Measurements from ENCODE around the gene PIK3C2B.
"Not testable (repeated sequence)": the region's sequence is repeated elsewhere in the genome, so short reads cannot be mapped to it uniquely, and the experiment has no call there.

The PIK3C2B gene

GRCh38 chr1:204494281-204495077 is at the start of gene PIK3C2B:
TSS of gene PIK3C2B (minus strand) at chr1:204494805. CDS start at chr1:204469802, 25,003 bp downstream.
- H3K36me3 Mint-ChIP-seq: peaks cover 9 to 21% of the 10 kb centered on the region in 2 donors
- H3K27me3 Mint-ChIP-seq: no peaks in the 10 kb centered on the region
- peak within 1 kb of the TSS; percentile 98 for H3K4me3 Mint-ChIP-seq
- peaks cover 65 to 84% of the 10 kb centered on the region in 2 donors for H3K4me1 Mint-ChIP-seq
- H3K9me3 Mint-ChIP-seq: no peaks in the 10 kb centered on the region
- DNase-seq (peak; percentile 78), ATAC-seq (replicated peaks) (peak; percentile 85 to 88)
- peak within 1 kb of the TSS; percentile 98 for H3K27ac Mint-ChIP-seq

GRCh38 chr1:204544321-204544720 is 49.7 kb upstream of the PIK3C2B start:
- H3K27ac Mint-ChIP-seq: peak overlapping the region; percentile 44
- peaks cover 54 to 59% of the 10 kb centered on the region in 2 donors for H3K36me3 Mint-ChIP-seq
- no peaks in the 10 kb centered on the region for H3K9me3 Mint-ChIP-seq
- peaks cover 16 to 30% of the 10 kb centered on the region in 2 donors for H3K4me1 Mint-ChIP-seq
- ATAC-seq (replicated peaks) (peak; percentile 64 to 78), DNase-seq (no peak)
- H3K4me3 Mint-ChIP-seq: no peak overlapping the region
- no peaks in the 10 kb centered on the region for H3K27me3 Mint-ChIP-seq

GRCh38 chr1:204541626-204542025 is 47.0 kb upstream of the PIK3C2B start:
- H3K36me3 Mint-ChIP-seq: peaks cover 51 to 59% of the 10 kb centered on the region in 2 donors
- H3K9me3 Mint-ChIP-seq: no peaks in the 10 kb centered on the region
- no peak for DNase-seq
- H3K27ac Mint-ChIP-seq: no peak overlapping the region
- H3K4me3 Mint-ChIP-seq: no peak overlapping the region
- no peaks in the 10 kb centered on the region for H3K27me3 Mint-ChIP-seq
- ATAC-seq (replicated peaks): no peak
- H3K4me1 Mint-ChIP-seq: peaks cover 22 to 43% of the 10 kb centered on the region in 2 donors

GRCh38 chr1:204532832-204533231 is 38.2 kb upstream of the PIK3C2B start:
- H3K9me3 Mint-ChIP-seq: no peaks in the 10 kb centered on the region
- DNase-seq (no peak), ATAC-seq (replicated peaks) (no peak)
- peaks cover 20 to 33% of the 10 kb centered on the region in 2 donors for H3K4me1 Mint-ChIP-seq
- H3K27me3 Mint-ChIP-seq: no peaks in the 10 kb centered on the region
- no peak overlapping the region for H3K4me3 Mint-ChIP-seq
- peak overlapping the region; percentile 57 for H3K27ac Mint-ChIP-seq
- peaks cover 22 to 47% of the 10 kb centered on the region in 2 donors for H3K36me3 Mint-ChIP-seq

GRCh38 chr1:204530932-204531331 is 36.3 kb upstream of the PIK3C2B start:
- Mint-ChIP-seq H3K4me1 (peaks cover 17 to 25% of the 10 kb centered on the region in 2 donors), H3K4me3 (peak overlapping the region; percentile 11), H3K36me3 (peaks cover 22 to 49% of the 10 kb centered on the region in 2 donors), H3K9me3 (no peaks in the 10 kb centered on the region), H3K27me3 (no peaks in the 10 kb centered on the region), H3K27ac (peak overlapping the region; percentile 3)
- DNase-seq (no peak), ATAC-seq (replicated peaks) (peak; percentile 95 to 97)

- peaks cover 0 to 2% of the 10 kb centered on the region in 2 donors for H3K9me3 Mint-ChIP-seq
- H3K4me1 Mint-ChIP-seq: peaks cover 22 to 32% of the 10 kb centered on the region in 2 donors
- H3K27ac Mint-ChIP-seq: no peak overlapping the region
- no peaks in the 10 kb centered on the region for H3K27me3 Mint-ChIP-seq
- DNase-seq (no peak), ATAC-seq (replicated peaks) (no peak)
- peaks cover 30 to 53% of the 10 kb centered on the region in 2 donors for H3K36me3 Mint-ChIP-seq
- no peak overlapping the region for H3K4me3 Mint-ChIP-seq
These were observed 34.8 kb upstream of the PIK3C2B start for GRCh38 chr1:204529371-204529895.

GRCh38 chr1:204528677-204529076 is 34.1 kb upstream of the PIK3C2B start:
- H3K27ac Mint-ChIP-seq: peak overlapping the region; percentile 56

GRCh38 chr1:204528241-204528640 is 33.6 kb upstream of the PIK3C2B start:
- ATAC-seq (replicated peaks) (no peak), DNase-seq (no peak)
- peaks cover 25 to 41% of the 10 kb centered on the region in 2 donors for H3K4me1 Mint-ChIP-seq
- peaks cover 34 to 53% of the 10 kb centered on the region in 2 donors for H3K36me3 Mint-ChIP-seq
- H3K27me3 Mint-ChIP-seq: no peaks in the 10 kb centered on the region
- H3K4me3 Mint-ChIP-seq: no peak overlapping the region
- H3K9me3 Mint-ChIP-seq: peaks cover 7 to 8% of the 10 kb centered on the region in 2 donors
- peak overlapping the region; percentile 56 for H3K27ac Mint-ChIP-seq

More at GRCh38 chr1:204528677-204529076, 34.1 kb upstream of the PIK3C2B start:
- Mint-ChIP-seq H3K4me3 (no peak overlapping the region), H3K36me3 (peaks cover 31 to 51% of the 10 kb centered on the region in 2 donors), H3K4me1 (peaks cover 24 to 40% of the 10 kb centered on the region in 2 donors), H3K9me3 (peaks cover 5 to 6% of the 10 kb centered on the region in 2 donors), H3K27me3 (no peaks in the 10 kb centered on the region)
- ATAC-seq (replicated peaks) (no peak), DNase-seq (no peak)

GRCh38 chr1:204524986-204525385 is 30.4 kb upstream of the PIK3C2B start:
- peak overlapping the region in 1 of 2 donors; percentile 44 for H3K4me3 Mint-ChIP-seq
- peaks cover 7 to 9% of the 10 kb centered on the region in 2 donors for H3K9me3 Mint-ChIP-seq
- DNase-seq (no peak), ATAC-seq (replicated peaks) (peak in 1 of 2 donors; percentile 28)
- H3K27me3 Mint-ChIP-seq: no peaks in the 10 kb centered on the region
- peaks cover 30 to 44% of the 10 kb centered on the region in 2 donors for H3K4me1 Mint-ChIP-seq
- H3K27ac Mint-ChIP-seq: peak overlapping the region; percentile 90
- peaks cover 46 to 56% of the 10 kb centered on the region in 2 donors for H3K36me3 Mint-ChIP-seq

- ATAC-seq (replicated peaks): peak; percentile 15 to 21
- Mint-ChIP-seq H3K27ac (peak overlapping the region; percentile 84), H3K9me3 (peaks cover 7 to 9% of the 10 kb centered on the region in 2 donors), H3K4me1 (peaks cover 33 to 57% of the 10 kb centered on the region in 2 donors), H3K27me3 (no peaks in the 10 kb centered on the region), H3K4me3 (peak overlapping the region; percentile 58 to 60), H3K36me3 (peaks cover 58 to 67% of the 10 kb centered on the region in 2 donors)
- DNase-seq: no peak
These were observed 29.1 kb upstream of the PIK3C2B start for GRCh38 chr1:204523605-204524215.

GRCh38 chr1:204521941-204522521 is 27.4 kb upstream of the PIK3C2B start:
- peaks cover 37 to 69% of the 10 kb centered on the region in 2 donors for H3K4me1 Mint-ChIP-seq
- H3K9me3 Mint-ChIP-seq, DNase-seq, H3K27me3 Mint-ChIP-seq: not testable (repeated sequence)
- H3K27ac Mint-ChIP-seq: peak overlapping the region; percentile 94
- ATAC-seq (replicated peaks): peak; percentile 39 to 46
- H3K36me3 Mint-ChIP-seq: peaks cover 56 to 63% of the 10 kb centered on the region in 2 donors
- peak overlapping the region; percentile 44 to 46 for H3K4me3 Mint-ChIP-seq

GRCh38 chr1:204520834-204521709 is 26.5 kb upstream of the PIK3C2B start:
- DNase-seq (no peak), ATAC-seq (replicated peaks) (peak; percentile 62 to 63)
- Mint-ChIP-seq H3K36me3 (peaks cover 54 to 58% of the 10 kb centered on the region in 2 donors), H3K4me1 (peaks cover 39 to 69% of the 10 kb centered on the region in 2 donors), H3K4me3 (peak overlapping the region; percentile 63 to 68), H3K27ac (peak overlapping the region; percentile 82), H3K9me3 (peaks cover 7 to 9% of the 10 kb centered on the region in 2 donors), H3K27me3 (no peaks in the 10 kb centered on the region)

GRCh38 chr1:204517382-204517781 is 22.8 kb upstream of the PIK3C2B start:
- not testable (repeated sequence) for DNase-seq; ATAC-seq (replicated peaks); H3K27ac Mint-ChIP-seq; H3K9me3 Mint-ChIP-seq; H3K4me3 Mint-ChIP-seq; H3K27me3 Mint-ChIP-seq
- peaks cover 29 to 34% of the 10 kb centered on the region in 2 donors for H3K36me3 Mint-ChIP-seq
- H3K4me1 Mint-ChIP-seq: peaks cover 34 to 70% of the 10 kb centered on the region in 2 donors

Data from stimulated activated naive B cell treated with anti-CD40 and anti-IgM and Interleukin-4, amounts not matched to agents 10 μg/mL and 1 μg/mL and 100 μg/mL, for 72 hours (primary cell).